Stimulated activated CD8-positive, alpha-beta memory T cell treated with anti-CD3 and anti-CD28 coated beads, Interleukin-15, amount 100 ng/mL, for 4 hours (primary cell): ENCODE measurements around the gene S100A10.

Experiments used
- DNase-seq, 2 donors: peaks; one replicate each; pipeline ENCODE4 v3.0.0-alpha.2; 2020; ENCODE audit warnings: low read depth in 2 of 2

The S100A10 gene

GRCh38 chr1:151935894-151936602 is 57.6 kb downstream of the S100A10 start:
- DNase-seq: no peak

- DNase-seq: no peak
Measured at GRCh38 chr1:151935154-151935553, 58.5 kb downstream of the S100A10 start.

- no peak for DNase-seq
Measured at GRCh38 chr1:151934048-151934493, 59.6 kb downstream of the S100A10 start.
